ENCODE measurements around the gene GOPC. TPM values are rescaled to one million over a fixed set of nuclear protein-coding genes. Genes with fewer than 3 reads are reported as not detected.

GOPC gene
- total and polyA plus RNA-seq, 2 of the 4 experiments (the other 2 are of a cell fraction) = 23.4 to 23.8 TPM

GRCh38 chr6:117525607-117526006 is 76.7 kb downstream of the GOPC start:
- Histone ChIP-seq H4K8ac (ENCODE audit: low read depth in 2 of 2, low read length in 2 of 2) (no peak overlapping the region), H3K4me2 (ENCODE audit: low read depth, low read length) (no peak overlapping the region), H3K9ac (ENCODE audit: low read depth, low read length) (no peak overlapping the region), H3K18ac (ENCODE audit: low read depth, low read length) (no peak overlapping the region), H3K56ac (ENCODE audit: extremely low read depth, insufficient read depth, low read length) (no peak overlapping the region), H3K4me1 (ENCODE audit: control insufficient read depth, insufficient read depth, low read length) (peaks cover 6% of the 10 kb centered on the region), H3K14ac (replicated peaks; ENCODE audit: low read depth, low read length) (no peak overlapping the region), H4K5ac (ENCODE audit: low read depth, low read length) (no peak overlapping the region), H2BK20ac (ENCODE audit: low read depth, low read length) (no peak overlapping the region), H3K27ac (ENCODE audit: insufficient read depth, low read length) (no peak overlapping the region), H2BK120ac (ENCODE audit: low read depth, low read length) (no peak overlapping the region), H2AFZ (replicated peaks; ENCODE audit: low read length, poor library complexity) (no peak overlapping the region), H2BK5ac (ENCODE audit: low read depth, low read length, poor library complexity, severe bottlenecking) (no peak overlapping the region), H2AK9ac (replicated peaks; ENCODE audit: low read depth, low read length, poor library complexity) (no peak overlapping the region), H3K27me3 (ENCODE audit: control insufficient read depth, insufficient read depth, low read length) (no peaks in the 10 kb centered on the region), H2BK15ac (ENCODE audit: low read depth, low read length) (no peak overlapping the region), H4K20me1 (ENCODE audit: insufficient read depth, low read length) (no peaks in the 10 kb centered on the region), H4K91ac (ENCODE audit: insufficient read depth, low read depth, low read length) (no peak overlapping the region), H2AK5ac (ENCODE audit: low read depth, low read length) (no peak overlapping the region), H3K4ac (ENCODE audit: low read depth, low read length) (no peak overlapping the region), H3K4me3 (ENCODE audit: insufficient read depth, low read depth, low read length) (no peak overlapping the region), H3K23ac (ENCODE audit: low read depth, low read length) (no peak overlapping the region), H3K79me1 (ENCODE audit: low read depth in 1 of 2, low read length in 2 of 2) (peaks cover 30 to 35% of the 10 kb centered on the region in 2 experiments), H3K9me3 (ENCODE audit: control insufficient read depth, insufficient read depth, low read length) (no peaks in the 10 kb centered on the region), H3K36me3 (ENCODE audit: control insufficient read depth, insufficient read depth, low read length) (peaks cover 6% of the 10 kb centered on the region), H3K9me1 (ENCODE audit: insufficient read depth, low read length) (peaks cover 12% of the 10 kb centered on the region)
- intact Hi-C loops (cut with micrococcal nuclease) = loop anchor here (5.0 kb wide), 1 partner anchor 1322 kb away; no protein-coding TSS in a partner anchor
- no peak for DNase-seq
- ChIA-PET POLR2A (ENCODE audit: unreplicated experiment) (no interaction called here), CTCF (no interaction called here)
- no peak for TF ChIP-seq CEBPB (IDR thresholded peaks at IDR 0.05; ENCODE audit: low read depth, low read length)
- TF ChIP-seq RFX5 (IDR thresholded peaks at IDR 0.05; ENCODE audit: low read depth, low read length) = no peak
- TF ChIP-seq RCOR1 (IDR thresholded peaks at IDR 0.05; ENCODE audit: insufficient replicate concordance, low read length) = no peak
- ATAC-seq (ENCODE audit: low read depth) = no peak
- no TSS peak for BruUV-seq (replicated peaks)
- dilution Hi-C loops (cut with HindIII; ENCODE audit: low sequenced_read_pairs, unreplicated experiment) = no loop called here
- WGBS, 2 experiments (ENCODE audit: extremely low coverage in 2 of 2, insufficient read length in 1 of 2) = no CpG with 5 or more reads among the region's 2 CpGs
- in situ Hi-C loops (cut with MboI; ENCODE audit: low sequenced_read_pairs) = no loop called here
